ENCODE data around the gene ADGRG1.
A peak's percentile ranks its signal among the peaks of the same experiment; 100 is the strongest.
"Not testable (repeated sequence)": the region's sequence is repeated elsewhere in the genome, so short reads cannot be mapped to it uniquely, and the experiment has no call there.

ADGRG1 gene

DNA sequence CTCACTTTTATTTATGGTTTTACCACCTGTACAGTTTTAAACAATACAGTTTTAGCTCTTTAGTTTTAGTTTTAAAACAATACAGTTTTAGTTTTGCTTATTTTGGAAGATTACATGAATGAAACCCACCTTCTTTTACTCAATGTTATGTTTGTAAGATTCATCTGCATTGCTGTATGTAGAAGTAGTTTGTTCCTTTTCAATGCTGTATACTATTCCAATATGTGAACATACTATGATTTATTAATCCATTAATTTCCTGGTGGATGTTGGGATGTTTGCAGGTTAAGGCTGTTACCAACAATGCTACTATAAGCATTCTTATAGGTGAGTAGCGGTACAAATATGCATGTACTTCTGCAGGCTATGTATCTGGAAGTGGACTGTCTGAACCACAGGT, 34.4 kb upstream of the ADGRG1 start:
- Histone ChIP-seq H3K9me3 (ENCODE audit: insufficient read depth, low read length, severe bottlenecking) (peaks cover 14% of the 10 kb centered on the region), H3K79me2 (ENCODE audit: insufficient read depth, low read length) (no peaks in the 10 kb centered on the region), H3K27me3 (ENCODE audit: insufficient read depth, low read length, poor library complexity) (no peaks in the 10 kb centered on the region), H2AFZ (ENCODE audit: low read depth, low read length) (no peak overlapping the region), H3K4me3 (ENCODE audit: low read depth in 1 of 2, low read length in 2 of 2) (no peak overlapping the region), H3K27ac (ENCODE audit: low read length) (no peak overlapping the region), H3K9ac (ENCODE audit: low read depth, low read length) (no peak overlapping the region), H3K4me2 (ENCODE audit: insufficient read depth, low read length) (no peak overlapping the region), H4K20me1 (ENCODE audit: insufficient read depth, low read length) (no peaks in the 10 kb centered on the region), H3K36me3 (ENCODE audit: insufficient read depth, low read length) (no peaks in the 10 kb centered on the region), H3K4me1 (ENCODE audit: insufficient read depth, low read length) (peaks cover 29% of the 10 kb centered on the region)
- DNase-seq: no peak
- ATAC-seq (ENCODE audit: insufficient read depth, low read depth): no peak
- TF ChIP-seq EZH2 (IDR thresholded peaks at IDR 0.05; ENCODE audit: borderline replicate concordance, low read depth, low read length, severe bottlenecking) (no peak), CTCF (IDR thresholded peaks at IDR 0.05; ENCODE audit: borderline replicate concordance, extremely low read depth, low read length, poor library complexity, severe bottlenecking) (no peak)

DNA sequence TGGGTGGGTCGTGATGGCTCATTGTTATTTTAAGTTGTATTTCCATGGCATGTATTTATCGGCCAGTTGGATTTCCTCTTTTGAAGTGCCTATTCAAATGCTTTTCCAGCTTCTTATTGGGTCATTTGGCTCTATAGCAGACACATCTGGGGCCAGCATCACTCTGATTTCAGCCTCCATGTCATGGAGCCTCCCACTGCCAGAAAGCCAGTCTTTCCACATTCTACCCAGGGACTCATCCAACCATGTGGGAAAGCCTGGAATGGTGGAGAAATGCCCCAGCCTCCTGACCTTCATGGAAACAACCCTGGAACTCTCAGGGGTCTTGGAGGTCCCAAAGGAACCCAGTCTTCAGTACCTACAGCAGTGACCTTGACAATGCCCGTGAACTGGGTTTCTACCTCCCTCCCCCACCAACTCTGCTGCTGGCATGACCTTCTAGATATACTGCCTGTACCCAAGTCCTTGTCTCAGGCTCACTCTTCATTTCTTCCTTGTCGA, 33.8 kb upstream of the ADGRG1 start:
- no peak overlapping the region for H3K4me2 ChIP-seq (ENCODE audit: insufficient read depth, low read length)
- H2AFZ ChIP-seq (ENCODE audit: low read depth, low read length): no peak overlapping the region
- no peak for DNase-seq
- no peaks in the 10 kb centered on the region for H3K36me3 ChIP-seq (ENCODE audit: insufficient read depth, low read length)
- no peak for TF ChIP-seq CTCF (IDR thresholded peaks at IDR 0.05; ENCODE audit: borderline replicate concordance, extremely low read depth, low read length, poor library complexity, severe bottlenecking)
- no peak for TF ChIP-seq EZH2 (IDR thresholded peaks at IDR 0.05; ENCODE audit: borderline replicate concordance, low read depth, low read length, severe bottlenecking)
- peaks cover 14% of the 10 kb centered on the region for H3K9me3 ChIP-seq (ENCODE audit: insufficient read depth, low read length, severe bottlenecking)
- H3K27ac ChIP-seq (ENCODE audit: low read length): no peak overlapping the region
- peaks cover 29% of the 10 kb centered on the region for H3K4me1 ChIP-seq (ENCODE audit: insufficient read depth, low read length)
- H3K9ac ChIP-seq (ENCODE audit: low read depth, low read length): no peak overlapping the region
- ATAC-seq (ENCODE audit: insufficient read depth, low read depth): no peak
- no peak overlapping the region for H3K4me3 ChIP-seq (ENCODE audit: low read depth in 1 of 2, low read length in 2 of 2)
- H3K79me2 ChIP-seq (ENCODE audit: insufficient read depth, low read length): no peaks in the 10 kb centered on the region
- no peaks in the 10 kb centered on the region for H4K20me1 ChIP-seq (ENCODE audit: insufficient read depth, low read length)
- H3K27me3 ChIP-seq (ENCODE audit: insufficient read depth, low read length, poor library complexity): no peaks in the 10 kb centered on the region

GRCh38 chr16:57596234-57596633, 32.2 kb upstream of the ADGRG1 start:
- not testable (repeated sequence) for ATAC-seq (ENCODE audit: insufficient read depth, low read depth); H3K4me3 ChIP-seq (ENCODE audit: low read depth in 1 of 2, low read length in 2 of 2)
- peak; percentile 1 for DNase-seq

GRCh38 chr16:57598437-57598836, 30.0 kb upstream of the ADGRG1 start:
- H3K27me3 ChIP-seq (ENCODE audit: insufficient read depth, low read length, poor library complexity): no peaks in the 10 kb centered on the region
- no peak for ATAC-seq (ENCODE audit: insufficient read depth, low read depth)
- no peak for DNase-seq

More at GRCh38 chr16:57596234-57596633, 32.2 kb upstream of the ADGRG1 start:
- not testable (repeated sequence) for H3K27me3 ChIP-seq (ENCODE audit: insufficient read depth, low read length, poor library complexity); H3K9ac ChIP-seq (ENCODE audit: low read depth, low read length); H3K79me2 ChIP-seq (ENCODE audit: insufficient read depth, low read length); H3K27ac ChIP-seq (ENCODE audit: low read length); H2AFZ ChIP-seq (ENCODE audit: low read depth, low read length); H3K36me3 ChIP-seq (ENCODE audit: insufficient read depth, low read length); H4K20me1 ChIP-seq (ENCODE audit: insufficient read depth, low read length); H3K4me2 ChIP-seq (ENCODE audit: insufficient read depth, low read length)
- Histone ChIP-seq H3K4me1 (ENCODE audit: insufficient read depth, low read length) (peaks cover 33% of the 10 kb centered on the region), H3K9me3 (ENCODE audit: insufficient read depth, low read length, severe bottlenecking) (peaks cover 14% of the 10 kb centered on the region)

More at GRCh38 chr16:57598437-57598836, 30.0 kb upstream of the ADGRG1 start:
- H3K79me2 ChIP-seq (ENCODE audit: insufficient read depth, low read length): no peaks in the 10 kb centered on the region
- no peak for TF ChIP-seq EZH2 (IDR thresholded peaks at IDR 0.05; ENCODE audit: borderline replicate concordance, low read depth, low read length, severe bottlenecking)
- TF ChIP-seq CTCF (IDR thresholded peaks at IDR 0.05; ENCODE audit: borderline replicate concordance, extremely low read depth, low read length, poor library complexity, severe bottlenecking): no peak
- H3K27ac ChIP-seq (ENCODE audit: low read length): no peak overlapping the region
- peaks cover 30% of the 10 kb centered on the region for H3K4me1 ChIP-seq (ENCODE audit: insufficient read depth, low read length)
- H3K9me3 ChIP-seq (ENCODE audit: insufficient read depth, low read length, severe bottlenecking): peaks cover 14% of the 10 kb centered on the region
- H3K4me3 ChIP-seq (ENCODE audit: low read depth in 1 of 2, low read length in 2 of 2): no peak overlapping the region
- H4K20me1 ChIP-seq (ENCODE audit: insufficient read depth, low read length): no peaks in the 10 kb centered on the region
- no peak overlapping the region for H2AFZ ChIP-seq (ENCODE audit: low read depth, low read length)
- H3K9ac ChIP-seq (ENCODE audit: low read depth, low read length): no peak overlapping the region
- H3K4me2 ChIP-seq (ENCODE audit: insufficient read depth, low read length): no peak overlapping the region
- H3K36me3 ChIP-seq (ENCODE audit: insufficient read depth, low read length): no peaks in the 10 kb centered on the region

Measured in DND-41 (cell line).